HG03045 (cell line): Measurements from ENCODE around the gene ABHD17C.

Experiments used
- ATAC-seq: cut with Tn5 transposase; IDR thresholded peaks from one replicate; pipeline ENCODE4 v1.9.1; 2021; ENCODE audit warnings: mild to moderate bottlenecking, moderate library complexity; ENCODE audit not compliant: unreplicated experiment

The ABHD17C gene

GRCh38 chr15:80689294-80689693 lies 5.8 kb upstream of the ABHD17C start:
- ATAC-seq: no peak

GRCh38 chr15:80689716-80690115 lies 5.4 kb upstream of the ABHD17C start:
- ATAC-seq: no peak

- no peak for ATAC-seq
Measured at GRCh38 chr15:80691575-80691974, 3.5 kb upstream of the ABHD17C start.

DNA sequence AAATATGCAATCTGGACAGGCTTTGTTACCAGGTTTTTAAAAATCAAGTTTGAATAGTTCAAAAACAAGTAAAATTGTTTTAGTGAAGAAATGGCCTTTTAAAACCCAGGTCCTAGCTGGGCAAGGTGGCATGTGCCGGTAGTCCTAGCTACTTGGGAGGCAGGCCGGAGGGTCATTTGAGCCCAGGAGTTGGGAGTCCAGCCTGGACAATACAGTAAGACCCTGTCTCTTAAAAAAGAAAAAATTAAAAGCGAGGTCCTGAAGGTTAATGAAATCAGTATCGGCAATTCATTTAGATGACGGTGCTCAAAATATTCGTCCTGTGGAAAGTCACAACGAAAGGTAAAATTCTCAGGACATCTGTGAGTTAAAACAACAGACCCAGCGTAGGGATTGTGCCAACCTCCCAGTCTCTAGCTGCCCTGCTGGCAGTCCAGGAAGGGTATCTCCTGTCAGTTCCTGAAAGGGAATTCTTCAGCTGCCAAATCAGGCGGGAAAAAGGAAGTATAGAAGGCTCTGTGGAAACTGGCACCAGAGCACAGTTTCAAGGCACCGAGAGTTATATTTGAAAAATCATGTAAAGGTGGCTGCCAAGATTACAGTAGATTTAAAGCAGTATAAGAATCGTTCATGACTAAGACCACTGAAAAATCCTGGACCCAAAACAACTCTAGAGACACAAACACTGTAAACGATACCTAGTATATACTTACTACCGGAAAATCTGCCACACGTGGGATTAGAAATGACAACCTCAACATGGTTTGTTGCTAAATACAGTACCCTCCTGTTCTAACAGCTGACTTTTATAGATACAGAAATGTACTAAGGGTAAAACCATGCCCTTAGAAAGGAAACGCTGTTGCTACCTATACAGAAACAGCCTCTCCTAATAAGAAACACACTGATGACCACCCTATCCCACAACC lies 1.2 kb upstream of the ABHD17C start:
- no peak for ATAC-seq

GRCh38 chr15:80694611-80695098 lies 455 bp upstream of the ABHD17C start:
- ATAC-seq: peak; percentile 34

- ATAC-seq: peak; percentile 29
Measured at GRCh38 chr15:80695911-80696661, 976 bp downstream of the ABHD17C start.

GRCh38 chr15:80697075-80697685 lies 2.1 kb downstream of the ABHD17C start:
- ATAC-seq: no peak

DNA sequence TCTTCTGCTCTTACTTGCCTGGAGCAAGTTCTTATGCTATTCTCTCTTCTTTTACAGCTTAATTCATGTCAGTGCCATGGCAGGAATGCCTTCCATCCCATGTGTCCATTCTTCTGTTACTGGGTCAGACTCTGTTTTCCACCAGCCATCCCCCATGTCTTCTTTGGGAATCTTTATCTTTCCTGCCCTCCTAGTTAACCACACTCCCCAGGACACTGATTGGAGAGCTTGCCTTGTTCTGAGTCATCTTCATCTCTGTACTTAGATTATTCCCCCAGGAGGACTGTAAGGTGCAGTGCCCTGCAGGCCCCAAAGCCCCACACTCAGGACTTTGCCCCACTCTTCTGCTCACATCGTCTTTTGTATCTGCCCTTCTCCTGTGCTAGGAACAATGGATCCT lies 3.6 kb downstream of the ABHD17C start:
- ATAC-seq: no peak

DNA sequence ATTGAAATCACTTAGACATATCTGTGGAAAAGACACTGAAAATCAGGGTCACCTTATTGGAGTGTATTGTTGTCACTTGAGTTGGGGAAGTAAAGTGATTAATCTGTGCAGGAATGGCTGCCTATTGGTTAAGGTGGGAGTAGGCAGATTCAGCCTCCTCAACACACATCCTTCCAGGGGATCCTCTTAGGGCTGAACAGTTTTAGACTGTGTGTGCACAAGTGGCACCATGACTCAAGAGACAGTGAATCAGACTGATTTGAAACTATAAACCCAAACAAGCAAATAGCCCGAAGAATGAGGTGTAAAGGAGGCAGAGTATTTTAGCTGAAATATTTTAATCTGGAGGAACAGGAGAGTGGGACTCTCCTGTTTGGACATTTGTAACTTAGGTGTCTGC lies 4.9 kb downstream of the ABHD17C start:
- no peak for ATAC-seq

DNA sequence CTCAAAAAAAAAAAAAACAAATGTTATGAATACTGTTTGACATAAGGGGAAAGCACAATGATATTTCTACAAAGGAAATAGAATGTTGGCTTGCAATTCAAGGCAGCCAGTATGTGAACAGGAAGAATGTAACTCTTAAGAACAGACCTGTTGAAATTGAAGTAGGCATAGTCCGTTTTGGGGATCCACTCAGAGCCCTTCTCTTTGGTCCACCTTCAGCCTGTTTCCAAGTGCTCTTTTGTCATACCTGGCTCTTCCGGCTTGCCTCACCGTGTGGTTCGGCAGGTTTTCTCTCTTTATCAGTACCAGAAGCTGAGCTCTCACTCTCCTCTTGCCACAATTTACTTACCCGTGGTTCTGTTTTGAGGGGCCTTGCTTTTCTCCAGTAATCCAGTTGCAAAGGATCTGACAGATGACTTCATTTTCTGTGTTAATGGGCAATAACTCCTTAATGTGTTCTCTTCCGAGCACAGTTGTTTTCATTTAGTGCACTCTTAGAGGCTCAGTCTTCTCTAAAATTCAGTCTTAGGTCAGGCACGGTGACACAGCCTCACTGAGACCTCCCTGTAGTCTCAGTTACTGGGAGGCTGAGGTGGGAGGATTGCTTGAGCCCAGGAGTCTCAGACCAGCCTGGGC lies 6.7 kb downstream of the ABHD17C start:
- no peak for ATAC-seq

- no peak for ATAC-seq
Measured at GRCh38 chr15:80703081-80703480, 8.0 kb downstream of the ABHD17C start.

DNA sequence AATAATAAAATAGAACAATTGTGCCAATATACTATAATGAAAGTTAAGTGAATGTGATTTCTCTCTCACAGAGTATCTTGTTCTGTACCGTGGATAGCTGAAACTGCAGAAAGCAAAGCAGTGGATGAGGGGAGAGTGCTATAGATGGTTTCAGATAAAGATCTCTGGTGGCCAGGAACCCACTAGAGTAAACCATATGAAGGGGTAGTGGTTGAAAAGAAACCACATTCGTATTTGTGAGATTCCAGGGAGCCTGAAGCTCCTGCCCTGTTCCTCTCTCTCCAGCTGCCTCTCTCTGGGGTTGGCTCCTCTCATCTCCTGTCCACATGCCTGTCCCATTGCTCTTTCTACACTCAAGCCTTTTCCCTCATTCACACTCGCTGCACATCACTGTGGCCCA lies 8.9 kb downstream of the ABHD17C start:
- no peak for ATAC-seq

- no peak for ATAC-seq
Measured at GRCh38 chr15:80706161-80706560, 11.1 kb downstream of the ABHD17C start.

GRCh38 chr15:80709542-80709941 lies 14.4 kb downstream of the ABHD17C start:
- ATAC-seq: no peak

- ATAC-seq: no peak
Measured at GRCh38 chr15:80710635-80711554, 15.8 kb downstream of the ABHD17C start.

DNA sequence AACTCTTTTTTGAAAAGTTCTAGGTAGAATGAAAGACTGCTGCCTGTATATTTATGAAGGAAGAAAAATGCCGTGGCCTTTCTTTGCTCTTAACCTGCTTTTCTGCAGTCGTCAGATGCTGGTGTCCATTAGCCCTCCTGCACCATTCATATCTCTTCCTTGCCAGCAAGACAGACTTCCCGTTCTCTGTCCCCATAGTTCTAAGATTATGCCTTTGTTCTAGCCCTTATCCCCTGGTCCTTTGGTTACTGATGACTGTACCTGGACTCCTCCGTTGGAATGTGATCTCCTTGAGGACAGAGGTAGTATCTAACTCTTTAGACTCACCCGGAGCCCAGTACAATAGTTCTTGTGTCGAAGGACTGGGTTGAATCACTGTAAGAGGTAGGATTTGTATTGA lies 16.8 kb downstream of the ABHD17C start:
- ATAC-seq: no peak

GRCh38 chr15:80712956-80713355 lies 17.8 kb downstream of the ABHD17C start:
- ATAC-seq: no peak

DNA sequence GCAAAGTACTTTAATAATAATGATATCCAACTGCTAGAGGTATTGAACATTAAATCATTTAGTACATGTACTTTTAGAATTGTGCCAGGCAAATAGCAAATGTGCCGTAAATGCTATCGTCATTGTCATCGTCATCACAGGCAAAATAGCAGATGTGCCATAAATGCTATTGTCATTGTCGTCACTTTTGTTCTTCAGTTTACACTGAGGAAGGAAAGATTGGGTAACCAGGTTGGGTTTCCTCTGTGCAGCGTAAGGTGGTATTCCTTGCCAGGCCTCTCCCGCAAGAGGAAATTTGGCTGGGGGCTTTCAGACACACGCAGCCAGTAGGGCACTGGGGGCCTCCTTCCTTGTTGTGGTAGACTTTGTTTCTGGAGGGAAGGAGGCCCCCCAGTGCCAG lies 26.4 kb downstream of the ABHD17C start:
- ATAC-seq: no peak

GRCh38 chr15:80722811-80723210 lies 27.7 kb downstream of the ABHD17C start:
- ATAC-seq: no peak

DNA sequence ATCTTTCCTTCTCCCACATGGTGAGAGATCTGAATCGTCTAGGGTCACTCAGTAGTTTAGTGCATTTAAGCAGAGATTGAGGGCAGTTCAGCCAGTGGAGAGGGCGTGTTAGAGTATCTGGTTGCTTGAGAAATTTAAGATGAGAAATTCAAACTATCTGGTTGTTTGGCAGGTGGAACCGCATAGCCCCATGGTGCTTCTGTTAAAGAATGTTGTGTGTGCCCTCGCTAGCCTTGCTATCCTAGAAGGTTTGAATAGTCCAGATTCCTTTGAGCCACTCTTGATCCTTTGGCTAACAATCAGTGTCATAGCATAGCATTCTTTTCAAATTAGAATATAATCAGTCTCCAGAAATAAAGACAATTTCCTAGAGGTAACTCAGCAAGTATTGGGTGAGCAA lies 32.1 kb downstream of the ABHD17C start:
- no peak for ATAC-seq
